ENCODE measurements around the gene CNTN4.

CNTN4 gene

DNA sequence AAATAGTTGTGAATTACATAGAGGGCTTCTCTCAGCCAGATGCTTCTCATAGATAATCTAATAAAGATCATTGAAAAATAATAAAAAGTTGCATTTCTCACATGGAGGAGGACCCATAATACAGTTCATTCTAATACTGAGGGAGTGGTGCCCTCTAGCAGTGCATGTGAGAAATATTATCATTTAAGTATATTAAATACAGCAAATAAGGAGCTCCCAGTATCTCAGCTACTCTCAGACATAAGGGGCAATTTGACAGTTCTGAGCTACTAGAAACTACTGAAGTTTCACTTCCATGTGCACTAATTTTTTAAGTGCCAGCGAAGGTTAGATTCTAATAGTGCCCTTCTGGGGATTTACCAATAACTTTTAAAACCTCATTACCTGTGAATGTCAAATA lies 823.2 kb downstream of the CNTN4 start:
- DNase-seq (ENCODE audit: extremely low read depth, insufficient read length), result peak; percentile 37
- no peaks in the 10 kb centered on the region for H3K36me3 ChIP-seq (ENCODE audit: control insufficient read depth, insufficient read depth, low read length)
- H3K4me3 ChIP-seq (replicated peaks; ENCODE audit: low read depth, low read length), result no peak overlapping the region
- no peaks in the 10 kb centered on the region for H3K27me3 ChIP-seq (replicated peaks; ENCODE audit: control insufficient read depth, insufficient read depth, low read length)
- TF ChIP-seq, protein P1, sequence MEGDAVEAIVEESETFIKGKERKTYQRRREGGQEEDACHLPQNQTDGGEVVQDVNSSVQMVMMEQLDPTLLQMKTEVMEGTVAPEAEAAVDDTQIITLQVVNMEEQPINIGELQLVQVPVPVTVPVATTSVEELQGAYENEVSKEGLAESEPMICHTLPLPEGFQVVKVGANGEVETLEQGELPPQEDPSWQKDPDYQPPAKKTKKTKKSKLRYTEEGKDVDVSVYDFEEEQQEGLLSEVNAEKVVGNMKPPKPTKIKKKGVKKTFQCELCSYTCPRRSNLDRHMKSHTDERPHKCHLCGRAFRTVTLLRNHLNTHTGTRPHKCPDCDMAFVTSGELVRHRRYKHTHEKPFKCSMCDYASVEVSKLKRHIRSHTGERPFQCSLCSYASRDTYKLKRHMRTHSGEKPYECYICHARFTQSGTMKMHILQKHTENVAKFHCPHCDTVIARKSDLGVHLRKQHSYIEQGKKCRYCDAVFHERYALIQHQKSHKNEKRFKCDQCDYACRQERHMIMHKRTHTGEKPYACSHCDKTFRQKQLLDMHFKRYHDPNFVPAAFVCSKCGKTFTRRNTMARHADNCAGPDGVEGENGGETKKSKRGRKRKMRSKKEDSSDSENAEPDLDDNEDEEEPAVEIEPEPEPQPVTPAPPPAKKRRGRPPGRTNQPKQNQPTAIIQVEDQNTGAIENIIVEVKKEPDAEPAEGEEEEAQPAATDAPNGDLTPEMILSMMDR (IDR thresholded peaks at IDR 0.05; ENCODE audit: insufficient read depth, low read length, poor library complexity, severe bottlenecking), result peak; percentile 48

DNA sequence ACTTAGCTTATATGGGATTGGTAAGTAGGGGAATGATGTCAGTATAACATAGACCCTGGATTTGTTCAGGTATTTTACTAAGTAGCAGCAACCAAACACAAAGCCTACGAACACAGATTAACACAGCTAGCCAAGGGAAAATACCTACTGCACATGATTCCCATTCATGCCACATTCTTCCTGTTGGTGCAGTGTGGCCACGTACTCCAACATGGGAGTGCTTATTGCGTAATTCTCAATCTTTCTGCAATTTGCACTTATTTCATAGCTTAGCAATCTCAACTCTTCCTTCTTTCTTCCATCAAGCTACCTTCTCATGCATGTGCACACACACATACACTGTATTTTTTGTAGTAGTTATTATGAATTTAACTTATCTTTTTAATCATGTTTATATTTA lies 824.7 kb downstream of the CNTN4 start:
- Histone ChIP-seq H3K27me3 (replicated peaks; ENCODE audit: control insufficient read depth, insufficient read depth, low read length) (no peaks in the 10 kb centered on the region), H3K36me3 (ENCODE audit: control insufficient read depth, insufficient read depth, low read length) (no peaks in the 10 kb centered on the region), H3K4me3 (replicated peaks; ENCODE audit: low read depth, low read length) (no peak overlapping the region)
- DNase-seq (ENCODE audit: extremely low read depth, insufficient read length), result no peak
- TF ChIP-seq, protein P1 (IDR thresholded peaks at IDR 0.05; ENCODE audit: insufficient read depth, low read length, poor library complexity, severe bottlenecking), result no peak

- no peaks in the 10 kb centered on the region for H3K36me3 ChIP-seq (ENCODE audit: control insufficient read depth, insufficient read depth, low read length)
- no peaks in the 10 kb centered on the region for H3K27me3 ChIP-seq (replicated peaks; ENCODE audit: control insufficient read depth, insufficient read depth, low read length)
- H3K4me3 ChIP-seq (replicated peaks; ENCODE audit: low read depth, low read length), result no peak overlapping the region
- TF ChIP-seq, protein P1 (IDR thresholded peaks at IDR 0.05; ENCODE audit: insufficient read depth, low read length, poor library complexity, severe bottlenecking), result no peak
- DNase-seq (ENCODE audit: extremely low read depth, insufficient read length), result no peak
These were observed 828.6 kb downstream of the CNTN4 start for GRCh38 chr3:2927259-2927658.

- Histone ChIP-seq H3K36me3 (ENCODE audit: control insufficient read depth, insufficient read depth, low read length) (no peaks in the 10 kb centered on the region), H3K4me3 (replicated peaks; ENCODE audit: low read depth, low read length) (no peak overlapping the region), H3K27me3 (replicated peaks; ENCODE audit: control insufficient read depth, insufficient read depth, low read length) (no peaks in the 10 kb centered on the region)
- TF ChIP-seq, protein P1 (IDR thresholded peaks at IDR 0.05; ENCODE audit: insufficient read depth, low read length, poor library complexity, severe bottlenecking), result no peak
- DNase-seq (ENCODE audit: extremely low read depth, insufficient read length), result no peak
These were observed 830.9 kb downstream of the CNTN4 start for GRCh38 chr3:2929574-2929973.

- H3K4me3 ChIP-seq (replicated peaks; ENCODE audit: low read depth, low read length), result no peak overlapping the region
- TF ChIP-seq, protein P1 (IDR thresholded peaks at IDR 0.05; ENCODE audit: insufficient read depth, low read length, poor library complexity, severe bottlenecking), result no peak
- no peaks in the 10 kb centered on the region for H3K27me3 ChIP-seq (replicated peaks; ENCODE audit: control insufficient read depth, insufficient read depth, low read length)
- no peak for DNase-seq (ENCODE audit: extremely low read depth, insufficient read length)
- H3K36me3 ChIP-seq (ENCODE audit: control insufficient read depth, insufficient read depth, low read length), result no peaks in the 10 kb centered on the region
These were observed 832.6 kb downstream of the CNTN4 start for GRCh38 chr3:2931265-2931664.

GRCh38 chr3:2934541-2934940 lies 835.9 kb downstream of the CNTN4 start:
- H3K27me3 ChIP-seq (replicated peaks; ENCODE audit: control insufficient read depth, insufficient read depth, low read length), result no peaks in the 10 kb centered on the region
- no peak for DNase-seq (ENCODE audit: extremely low read depth, insufficient read length)
- TF ChIP-seq, protein P1 (IDR thresholded peaks at IDR 0.05; ENCODE audit: insufficient read depth, low read length, poor library complexity, severe bottlenecking), result no peak
- no peaks in the 10 kb centered on the region for H3K36me3 ChIP-seq (ENCODE audit: control insufficient read depth, insufficient read depth, low read length)
- no peak overlapping the region for H3K4me3 ChIP-seq (replicated peaks; ENCODE audit: low read depth, low read length)

All from GM06990 (cell line).